ENCODE results near the gene ZNF232.
A peak's percentile ranks its signal among the peaks of the same experiment; 100 is the strongest.
"Not testable (repeated sequence)": the region's sequence is repeated elsewhere in the genome, so short reads cannot be mapped to it uniquely, and the experiment has no call there.

ZNF232 gene

GRCh38 chr17:5111402-5112204 is at the start of gene ZNF232:
Gene ZNF232 (minus strand): TSS chr17:5111878. CDS start chr17:5111822, 56 bp downstream.
- no peak for TF ChIP-seq CTCF (conservative IDR thresholded peaks at IDR 0.05)

GRCh38 chr17:5160702-5161101 is 49.0 kb upstream of the ZNF232 start:
- H3K27ac ChIP-seq = not testable (repeated sequence)

More at GRCh38 chr17:5111402-5112204, at the start of gene ZNF232:
- H3K27ac ChIP-seq = peak within 1 kb of the TSS; percentile 74

GRCh38 chr17:5146122-5146521 is 34.4 kb upstream of the ZNF232 start:
- H3K27ac ChIP-seq = not testable (repeated sequence)

DNA sequence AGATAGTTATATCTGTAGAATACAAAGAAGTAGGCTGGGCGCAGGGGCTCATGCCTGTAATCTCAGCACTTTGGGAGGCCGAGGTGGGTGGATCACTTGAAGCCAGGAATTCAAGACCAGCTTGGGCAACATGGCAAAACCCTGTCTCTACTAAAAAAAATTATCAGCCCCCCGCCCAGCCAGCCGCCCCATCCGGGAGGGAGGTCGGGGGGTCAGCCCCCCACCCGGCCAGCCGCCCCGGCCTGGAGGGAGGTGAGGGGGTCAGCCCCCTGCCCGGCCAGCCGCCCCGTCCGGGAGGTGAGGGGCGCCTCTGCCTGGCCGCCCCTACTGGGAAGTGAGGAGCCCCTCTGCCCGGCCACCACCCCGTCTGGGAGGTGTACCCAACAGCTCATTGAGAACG is 31.2 kb upstream of the ZNF232 start:
- not testable (repeated sequence) for H3K27ac ChIP-seq

DNA sequence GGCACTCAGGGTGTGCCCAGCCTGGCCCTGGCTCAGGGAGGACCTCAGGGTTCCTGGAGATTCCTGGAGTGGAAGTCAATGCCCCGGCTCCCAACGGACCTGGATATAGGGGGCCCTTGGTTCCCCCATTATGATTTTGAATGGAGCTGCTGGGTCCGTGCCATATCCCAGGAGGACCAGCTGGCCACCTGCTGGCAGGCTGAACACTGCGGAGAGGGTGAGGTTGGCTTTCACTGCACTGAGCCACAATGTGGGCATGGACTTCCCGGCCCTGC is 27.7 kb upstream of the ZNF232 start:
- no peak overlapping the region for H3K27ac ChIP-seq
- TF ChIP-seq CTCF (conservative IDR thresholded peaks at IDR 0.05) = no peak

DNA sequence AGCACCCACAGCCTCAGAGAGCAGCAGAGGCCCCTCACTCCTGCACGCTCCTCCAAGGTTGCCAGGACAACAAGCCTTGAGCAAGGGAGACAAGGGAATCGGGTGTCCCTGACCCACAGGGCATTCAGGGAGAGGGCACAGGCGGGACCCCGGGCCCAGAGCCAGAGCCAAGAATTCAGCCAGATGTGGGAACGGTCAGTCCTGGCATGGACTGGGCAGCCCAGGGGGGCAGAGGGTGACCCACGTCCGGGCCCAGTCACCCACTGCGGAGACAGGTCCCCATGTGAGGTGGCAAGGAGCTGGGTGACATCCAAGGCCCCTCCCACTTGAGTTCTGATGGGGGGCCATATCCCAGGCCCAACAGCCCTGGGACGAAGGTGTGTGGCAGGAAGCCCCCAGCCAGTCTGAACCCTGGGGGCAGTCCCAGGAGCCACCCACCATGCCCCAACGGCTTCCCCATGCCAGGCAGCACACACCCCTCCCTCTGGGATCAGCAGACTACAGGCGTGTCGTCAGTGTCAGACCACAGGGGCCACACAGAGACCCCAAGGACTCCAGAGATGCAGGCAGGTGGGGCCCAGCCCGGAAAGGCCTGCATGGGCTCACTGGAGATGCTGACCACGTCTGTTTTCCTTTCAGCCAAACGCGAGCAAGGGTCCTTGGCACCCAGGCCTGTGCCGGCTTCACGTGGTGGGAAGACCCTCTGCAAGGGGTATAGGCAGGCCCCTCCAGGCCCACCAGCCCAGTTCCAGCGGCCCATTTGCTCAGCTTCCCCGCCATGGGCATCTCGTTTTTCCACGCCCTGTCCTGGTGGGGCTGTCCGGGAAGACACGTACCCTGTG is 27.2 kb upstream of the ZNF232 start:
- H3K27ac ChIP-seq = no peak overlapping the region
- no peak for TF ChIP-seq CTCF (conservative IDR thresholded peaks at IDR 0.05)

DNA sequence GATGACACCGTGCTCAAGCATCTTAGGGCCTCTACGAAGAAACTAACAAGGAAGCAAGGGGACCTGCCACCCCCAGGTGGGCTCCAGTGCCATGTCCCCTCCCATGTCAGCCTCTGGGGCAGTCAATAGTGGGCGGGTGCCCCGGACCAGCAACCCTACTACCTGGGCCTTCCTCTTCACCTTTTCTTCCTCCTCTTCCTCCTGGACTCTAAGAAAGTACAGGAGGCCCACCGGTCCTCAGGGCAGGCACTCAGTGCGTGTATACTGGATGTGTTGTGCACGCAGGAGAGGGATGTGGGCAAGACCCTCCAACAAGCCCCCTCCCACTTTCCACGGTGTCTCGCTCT is 26.5 kb upstream of the ZNF232 start:
- not testable (repeated sequence) for H3K27ac ChIP-seq

- not testable (repeated sequence) for H3K27ac ChIP-seq
Observed at GRCh38 chr17:5137511-5138197, 26.0 kb upstream of the ZNF232 start.

DNA sequence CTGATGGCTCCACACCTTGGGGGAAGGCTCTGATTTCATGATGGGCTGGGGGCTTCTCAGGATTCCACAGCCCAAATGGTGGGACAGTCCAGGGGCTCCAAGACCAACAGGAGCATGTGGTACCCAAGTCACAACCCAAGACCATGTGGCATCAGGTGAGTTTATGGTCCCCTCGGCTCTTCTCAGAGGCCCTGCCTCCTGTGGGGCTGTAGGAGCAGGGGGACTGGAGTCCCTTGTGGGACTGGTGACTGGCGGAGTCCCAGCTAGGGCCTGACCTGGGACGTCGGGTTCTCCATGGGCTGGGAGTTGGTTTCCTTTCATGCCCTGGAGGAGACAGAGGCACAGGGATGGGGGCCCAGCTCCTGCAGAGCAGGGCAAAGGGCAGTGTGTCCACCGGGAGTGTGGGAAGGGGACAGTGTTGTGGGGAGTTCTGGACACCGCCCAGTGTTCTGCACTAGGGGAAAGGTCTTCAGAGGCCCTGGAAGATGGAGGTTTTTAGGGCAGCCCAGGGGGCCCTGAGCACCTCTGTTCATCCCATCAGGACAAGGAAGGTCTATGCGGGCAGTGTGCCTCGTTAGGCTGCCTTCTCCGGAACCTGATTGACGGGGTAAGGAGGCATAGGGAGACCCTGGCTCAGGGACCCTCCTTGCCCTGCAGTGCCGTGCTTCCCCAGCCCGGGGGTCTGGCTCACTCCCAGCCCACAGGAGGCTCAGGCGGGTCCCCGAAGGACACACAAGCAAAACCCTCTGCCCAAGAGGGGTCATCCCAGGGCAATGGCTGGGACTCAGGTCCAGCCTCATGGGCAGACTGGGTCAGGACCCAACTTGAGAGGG is 25.1 kb upstream of the ZNF232 start:
- not testable (repeated sequence) for H3K27ac ChIP-seq

GRCh38 chr17:5135726-5136579 is 24.3 kb upstream of the ZNF232 start:
- H3K27ac ChIP-seq = no peak overlapping the region

DNA sequence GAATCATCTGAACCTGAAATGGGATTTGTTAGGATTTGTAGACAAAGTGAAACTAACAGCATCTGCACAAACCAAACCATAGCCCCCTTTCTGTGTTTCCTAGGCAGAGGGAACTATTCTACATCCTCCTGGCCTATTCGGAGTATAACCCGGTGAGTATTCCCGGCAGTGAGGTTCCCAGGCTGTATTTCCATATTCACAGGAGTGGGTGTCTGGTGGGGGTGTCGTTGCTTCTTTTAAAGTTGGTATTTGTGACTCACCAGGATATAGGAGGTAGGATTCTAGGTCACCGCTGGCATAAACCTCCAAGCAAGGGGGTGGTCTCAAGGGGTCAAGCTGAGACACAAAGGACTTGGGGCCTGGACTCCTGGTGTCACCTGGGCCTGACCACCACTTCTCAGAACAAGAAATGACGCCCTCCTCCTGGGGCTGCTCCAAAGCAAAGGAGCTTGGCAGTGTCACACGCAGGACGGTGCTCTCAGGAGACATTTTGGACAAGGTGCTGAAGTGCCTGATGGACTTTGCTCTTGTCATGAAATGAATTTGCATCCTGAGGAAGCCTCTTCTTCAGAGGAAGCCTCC is 23.5 kb upstream of the ZNF232 start:
- H3K27ac ChIP-seq = not testable (repeated sequence)

More at GRCh38 chr17:5135726-5136579, 24.3 kb upstream of the ZNF232 start:
- no peak for TF ChIP-seq CTCF (conservative IDR thresholded peaks at IDR 0.05)

GRCh38 chr17:5134571-5134970 is 22.9 kb upstream of the ZNF232 start:
- H3K27ac ChIP-seq = not testable (repeated sequence)

DNA sequence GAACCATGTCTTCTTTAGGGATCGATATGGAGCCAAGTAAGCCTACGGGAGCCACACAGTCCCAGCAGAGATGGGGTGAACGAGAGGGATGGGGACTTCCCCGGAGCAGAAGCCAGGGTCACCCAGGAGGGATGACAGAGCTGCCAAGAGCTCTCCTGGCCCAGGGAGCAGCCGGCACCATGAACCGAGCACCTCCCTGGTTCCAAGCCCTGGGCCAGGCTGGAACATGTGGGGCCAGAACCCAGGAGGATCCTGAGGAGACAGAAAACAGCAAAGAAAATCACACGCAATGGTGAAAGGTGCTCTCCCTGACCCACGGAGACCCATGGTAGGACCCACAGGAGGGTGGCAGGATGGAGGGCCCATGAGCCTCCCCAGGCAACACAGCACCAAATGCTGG is 22.3 kb upstream of the ZNF232 start:
- not testable (repeated sequence) for H3K27ac ChIP-seq

All from VCaP (cell line).